Measurements from ENCODE around the gene KANK4.

Gene KANK4

DNA sequence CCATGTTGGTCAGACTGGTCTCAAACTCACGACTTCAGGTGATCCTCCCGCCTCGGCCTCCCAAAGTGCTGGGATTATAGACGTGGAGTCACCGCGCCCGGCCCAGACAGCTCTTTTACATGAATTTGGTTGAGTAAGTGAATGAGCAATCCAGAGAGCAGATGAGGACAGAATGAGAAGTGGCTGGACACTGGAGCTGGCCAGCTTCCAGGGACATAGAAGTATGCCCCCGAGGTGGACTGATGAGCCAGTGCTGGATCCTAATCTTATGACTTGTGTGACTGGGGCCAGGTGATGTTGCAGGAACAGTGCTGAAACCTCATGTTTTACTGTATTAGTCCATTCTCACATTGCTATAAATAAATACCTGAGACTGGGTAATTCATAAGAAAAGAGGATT is 35.9 kb upstream of the KANK4 start:
- no peak for DNase-seq
- no peaks in the 10 kb centered on the region for H3K27me3 ChIP-seq
- no peak overlapping the region for H3K4me3 ChIP-seq (ENCODE audit: low read depth, low read length)
- no peaks in the 10 kb centered on the region for H3K36me3 ChIP-seq
- no peaks in the 10 kb centered on the region for H3K4me1 ChIP-seq
- no peak for TF ChIP-seq CTCF (IDR thresholded peaks at IDR 0.05; ENCODE audit: low read depth, low read length)
- H3K9me3 ChIP-seq: no peaks in the 10 kb centered on the region

GRCh38 chr1:62353853-62354252 is 34.6 kb upstream of the KANK4 start:
- Histone ChIP-seq H3K27me3 (no peaks in the 10 kb centered on the region), H3K9me3 (no peaks in the 10 kb centered on the region), H3K36me3 (no peaks in the 10 kb centered on the region), H3K4me3 (ENCODE audit: low read depth, low read length) (no peak overlapping the region), H3K4me1 (no peaks in the 10 kb centered on the region)
- TF ChIP-seq CTCF (IDR thresholded peaks at IDR 0.05; ENCODE audit: low read depth, low read length): no peak
- DNase-seq: no peak

DNA sequence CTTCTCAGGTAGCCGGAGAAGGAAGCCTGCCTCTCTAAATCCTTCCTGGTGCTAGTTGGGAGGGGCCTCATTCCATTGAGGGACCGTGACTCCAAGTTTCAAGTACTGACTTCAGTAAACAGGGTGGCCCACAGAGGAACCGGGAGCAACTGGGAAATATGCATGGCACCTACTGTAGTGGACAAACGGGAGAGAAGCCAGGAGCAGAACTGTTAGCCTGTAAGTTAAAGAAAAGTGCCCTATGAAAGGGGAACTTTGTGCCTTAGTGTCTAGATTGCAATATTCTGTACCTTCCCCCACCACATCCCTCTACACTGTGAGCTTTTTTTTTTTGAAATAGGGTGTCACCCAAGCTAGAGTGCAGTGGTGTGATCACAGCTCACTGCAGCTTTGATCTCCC is 33.2 kb upstream of the KANK4 start:
- Histone ChIP-seq H3K27me3 (no peaks in the 10 kb centered on the region), H3K4me1 (no peaks in the 10 kb centered on the region), H3K4me3 (ENCODE audit: low read depth, low read length) (no peak overlapping the region), H3K9me3 (no peaks in the 10 kb centered on the region), H3K36me3 (no peaks in the 10 kb centered on the region)
- no peak for TF ChIP-seq CTCF (IDR thresholded peaks at IDR 0.05; ENCODE audit: low read depth, low read length)
- no peak for DNase-seq

DNA sequence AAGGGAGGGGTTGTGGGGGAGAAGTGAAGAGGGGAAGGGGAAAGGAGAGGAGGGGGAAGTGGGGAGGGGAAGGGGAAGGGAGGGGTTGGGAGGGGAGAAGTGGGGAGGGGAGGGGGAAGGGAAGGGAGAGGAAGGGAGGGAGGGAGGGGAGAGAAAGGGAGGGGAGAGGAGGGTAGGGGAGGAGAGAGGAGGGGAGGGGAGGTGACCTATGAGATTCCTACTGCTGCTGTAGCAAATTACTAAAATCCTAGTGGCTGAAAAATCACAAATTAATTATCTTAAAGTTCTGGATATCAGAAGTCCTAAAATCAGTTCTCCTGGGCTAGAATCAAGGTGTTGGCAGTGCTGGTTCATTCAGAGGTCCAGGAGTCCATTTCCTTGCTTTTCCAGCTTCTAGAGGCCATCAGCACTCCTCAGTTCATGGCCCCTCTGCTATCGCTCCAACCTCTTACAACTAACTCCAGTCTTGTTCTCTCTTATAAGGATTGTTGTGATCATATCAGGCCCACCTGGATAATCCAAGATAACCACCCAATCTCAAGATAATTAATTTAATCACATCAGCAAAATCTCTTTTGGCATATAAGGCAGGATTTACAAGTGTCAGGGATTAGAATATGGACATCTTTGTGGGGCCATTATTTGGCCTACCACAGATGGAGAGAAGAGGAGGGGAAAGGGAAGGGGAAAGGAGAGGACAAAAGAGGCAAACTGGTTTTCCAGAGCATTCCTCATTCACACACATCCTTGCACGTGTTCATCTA is 30.4 kb upstream of the KANK4 start:
- DNase-seq: no peak
- Histone ChIP-seq H3K4me1 (no peaks in the 10 kb centered on the region), H3K27me3 (no peaks in the 10 kb centered on the region), H3K4me3 (ENCODE audit: low read depth, low read length) (no peak overlapping the region), H3K9me3 (no peaks in the 10 kb centered on the region), H3K36me3 (no peaks in the 10 kb centered on the region)
- TF ChIP-seq CTCF (IDR thresholded peaks at IDR 0.05; ENCODE audit: low read depth, low read length): no peak

- no peaks in the 10 kb centered on the region for H3K27me3 ChIP-seq
- no peak overlapping the region for H3K4me3 ChIP-seq (ENCODE audit: low read depth, low read length)
- no peaks in the 10 kb centered on the region for H3K4me1 ChIP-seq
- no peaks in the 10 kb centered on the region for H3K9me3 ChIP-seq
- TF ChIP-seq CTCF (IDR thresholded peaks at IDR 0.05; ENCODE audit: low read depth, low read length): no peak
- no peaks in the 10 kb centered on the region for H3K36me3 ChIP-seq
- no peak for DNase-seq
Measured at GRCh38 chr1:62346886-62347285, 27.7 kb upstream of the KANK4 start.

GRCh38 chr1:62343911-62344310 is 24.7 kb upstream of the KANK4 start:
- no peaks in the 10 kb centered on the region for H3K4me1 ChIP-seq
- no peak overlapping the region for H3K4me3 ChIP-seq (ENCODE audit: low read depth, low read length)
- H3K27me3 ChIP-seq: no peaks in the 10 kb centered on the region
- no peak for TF ChIP-seq CTCF (IDR thresholded peaks at IDR 0.05; ENCODE audit: low read depth, low read length)
- H3K36me3 ChIP-seq: no peaks in the 10 kb centered on the region
- H3K9me3 ChIP-seq: no peaks in the 10 kb centered on the region
- no peak for DNase-seq
